ENCODE results near the gene FPR1.
A peak's percentile ranks its signal among the peaks of the same experiment; 100 is the strongest.
"Not testable (repeated sequence)": the region's sequence is repeated elsewhere in the genome, so short reads cannot be mapped to it uniquely, and the experiment has no call there.

FPR1 gene

GRCh38 chr19:51777570-51778462 lies 26.1 kb upstream of the FPR1 start:
- peak; percentile 8 for DNase-seq

DNA sequence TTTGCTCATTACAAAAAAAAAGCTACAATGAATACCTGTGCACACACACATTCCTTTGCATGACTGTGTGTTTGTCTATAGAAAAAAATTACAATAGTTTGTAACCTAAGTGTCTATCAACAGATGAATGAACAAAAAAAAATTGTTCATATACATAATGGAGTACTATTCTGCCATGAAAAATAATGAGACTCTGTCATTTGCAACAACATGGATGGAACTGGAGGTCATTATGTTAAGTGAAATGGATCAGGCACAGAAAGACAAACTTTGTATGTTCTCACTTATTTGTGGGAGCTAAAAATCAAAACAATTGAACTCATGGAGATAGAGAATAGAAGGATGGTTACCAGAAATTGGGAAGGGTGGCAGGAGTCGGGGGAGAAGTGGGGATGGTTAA lies 24.9 kb upstream of the FPR1 start:
- not testable (repeated sequence) for DNase-seq

- no peak for DNase-seq
Measured at GRCh38 chr19:51772977-51773376, 21.3 kb upstream of the FPR1 start.

GRCh38 chr19:51771376-51772130 lies 19.9 kb upstream of the FPR1 start:
- no peak for DNase-seq

- DNase-seq: no peak
Measured at GRCh38 chr19:51766461-51766860, 14.8 kb upstream of the FPR1 start.

- no peak for DNase-seq
Measured at GRCh38 chr19:51765086-51765485, 13.4 kb upstream of the FPR1 start.

DNA sequence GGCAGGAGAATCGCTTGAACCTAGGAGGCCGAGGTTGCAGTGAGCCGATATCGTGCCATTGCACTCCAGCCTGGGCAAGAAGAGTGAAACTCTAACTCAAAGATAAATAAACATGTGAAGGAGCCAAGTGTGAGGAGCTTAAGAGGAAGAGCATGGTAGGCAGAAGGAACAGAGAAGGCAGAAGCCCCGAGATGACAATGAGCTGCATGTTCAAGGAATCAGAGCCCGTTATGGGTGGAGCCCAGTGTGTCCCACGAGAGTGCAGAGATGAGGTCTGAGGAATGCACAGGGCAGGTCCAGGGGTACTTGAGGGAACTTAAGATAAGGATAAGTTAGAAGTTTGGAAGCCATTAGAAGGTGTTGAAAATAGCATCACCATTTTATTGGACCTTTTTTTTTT lies 10.0 kb upstream of the FPR1 start:
- no peak for DNase-seq

DNA sequence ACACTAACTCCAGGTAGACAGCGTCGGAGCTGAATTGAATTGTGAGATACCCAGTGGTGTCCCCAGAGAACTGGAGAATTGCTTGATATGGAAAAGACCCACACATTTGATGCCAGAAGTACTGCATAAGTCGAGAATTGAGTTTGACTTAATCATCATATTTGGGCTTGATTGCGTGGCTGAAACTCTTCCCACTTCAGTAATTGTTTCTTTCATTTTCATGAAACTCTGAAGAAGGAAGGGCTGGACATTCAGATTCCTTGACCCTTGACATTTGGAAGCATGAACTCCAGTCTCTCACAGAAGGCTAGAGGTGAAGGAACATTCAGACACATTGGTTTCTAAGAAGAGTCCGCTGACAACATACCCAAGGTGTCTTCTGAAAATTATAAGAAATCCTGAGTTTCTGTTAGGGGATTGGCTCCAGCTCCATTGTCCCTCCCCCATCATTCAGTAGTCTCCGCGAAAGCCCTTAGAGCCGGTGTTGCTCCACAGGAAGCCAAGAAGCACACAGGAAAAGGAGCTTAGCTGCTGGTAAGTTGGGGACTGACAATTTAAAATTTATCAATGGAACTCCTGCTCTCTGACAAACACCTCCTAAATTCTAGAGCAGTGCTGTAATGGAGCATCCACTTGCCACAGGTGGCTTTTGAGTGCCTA lies 9.1 kb upstream of the FPR1 start, which contains the start of gene FPR2:
TSS of gene FPR2 (plus strand) at position 484 of the 660 bp plus-strand sequence. CDS start 7,479 bp downstream, outside the sequence.
- no peak for DNase-seq

DNA sequence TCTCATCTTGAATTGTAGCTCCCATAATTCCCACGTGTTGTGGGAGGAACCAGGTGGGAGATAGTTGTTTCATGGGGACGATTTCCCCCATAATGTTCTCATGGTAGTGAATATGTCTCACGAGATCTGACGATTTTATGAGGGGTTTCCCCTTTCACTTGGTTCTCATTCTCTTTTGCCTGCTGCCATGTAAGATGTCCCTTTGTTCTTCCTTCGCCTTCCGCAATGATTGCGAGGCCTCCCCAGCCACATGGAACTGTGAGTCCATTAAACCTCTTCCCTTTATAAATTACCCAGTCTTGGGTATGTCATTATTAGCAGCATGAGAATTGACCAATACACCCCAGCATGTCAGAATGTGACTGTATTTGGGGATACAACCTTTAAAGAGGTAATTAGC lies 3.9 kb upstream of the FPR1 start:
- DNase-seq: no peak

GRCh38 chr19:51754770-51755169 lies 3.1 kb upstream of the FPR1 start:
- no peak for DNase-seq

- DNase-seq: no peak
Measured at GRCh38 chr19:51754109-51754508, 2.4 kb upstream of the FPR1 start.

GRCh38 chr19:51750400-51751094 lies 1.1 kb downstream of the FPR1 start:
- DNase-seq: no peak

GRCh38 chr19:51749979-51750378 lies 1.7 kb downstream of the FPR1 start:
- DNase-seq: no peak

DNA sequence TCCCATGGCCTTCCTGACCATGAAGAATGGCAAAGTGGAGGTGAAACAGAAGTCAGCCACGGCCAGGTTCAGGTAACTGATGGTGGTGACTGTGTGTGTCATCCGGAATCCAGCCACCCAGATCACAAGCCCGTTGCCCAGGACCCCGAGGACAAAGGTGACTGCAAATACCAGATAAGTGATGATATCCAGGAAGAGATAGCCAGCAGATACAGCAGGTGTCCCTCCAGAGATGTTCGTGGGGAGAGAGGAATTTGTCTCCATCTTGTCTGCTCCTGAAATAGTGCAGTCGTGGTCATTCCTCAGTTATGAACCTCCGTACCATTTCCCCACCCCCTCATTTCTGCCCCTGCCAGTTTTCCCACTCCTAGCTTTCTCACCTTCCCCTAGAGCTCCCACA lies 4.9 kb downstream of the FPR1 start:
- no peak for DNase-seq

DNA sequence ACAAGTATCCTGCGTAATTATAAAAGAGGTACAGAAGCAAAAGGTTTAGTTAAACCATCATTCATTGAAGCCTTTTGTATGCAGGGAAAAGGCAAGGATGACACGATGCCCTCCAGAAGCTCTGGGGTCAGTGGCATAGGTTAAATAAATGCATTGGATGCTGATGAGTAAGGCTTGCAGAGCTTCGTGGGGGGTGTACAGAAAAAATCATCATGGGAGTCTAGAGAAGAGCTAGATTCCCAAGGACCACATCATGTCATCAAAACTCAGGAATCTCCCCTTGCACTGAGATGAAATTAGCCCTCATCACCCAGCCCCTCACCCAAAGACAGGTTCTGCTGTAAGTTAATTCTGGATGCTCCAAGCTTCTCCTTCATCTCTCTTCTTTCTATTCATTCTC lies 8.3 kb downstream of the FPR1 start:
- DNase-seq: no peak

GRCh38 chr19:51742789-51743188 lies 8.9 kb downstream of the FPR1 start:
- no peak for DNase-seq

DNA sequence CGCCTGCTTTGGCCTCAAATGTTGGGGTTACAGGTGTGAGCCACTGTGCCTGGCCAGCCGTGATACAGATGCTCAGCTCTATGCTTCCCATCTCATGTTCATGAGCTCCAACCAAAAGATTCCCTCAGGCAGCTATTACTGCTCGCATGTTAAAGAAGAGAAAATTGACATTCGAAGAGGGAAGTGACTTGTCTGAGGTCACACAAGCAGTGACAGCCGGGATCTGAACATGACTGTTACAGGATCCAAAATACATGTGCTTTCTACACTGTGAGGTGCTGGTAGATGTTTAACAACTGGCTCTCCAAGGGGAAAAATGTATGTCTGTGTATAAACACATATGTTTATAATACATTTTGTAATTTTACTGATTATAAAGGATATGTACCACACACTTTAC lies 11.3 kb downstream of the FPR1 start:
- no peak for DNase-seq

GRCh38 chr19:51739466-51740213 lies 12.0 kb downstream of the FPR1 start:
- DNase-seq: no peak

DNA sequence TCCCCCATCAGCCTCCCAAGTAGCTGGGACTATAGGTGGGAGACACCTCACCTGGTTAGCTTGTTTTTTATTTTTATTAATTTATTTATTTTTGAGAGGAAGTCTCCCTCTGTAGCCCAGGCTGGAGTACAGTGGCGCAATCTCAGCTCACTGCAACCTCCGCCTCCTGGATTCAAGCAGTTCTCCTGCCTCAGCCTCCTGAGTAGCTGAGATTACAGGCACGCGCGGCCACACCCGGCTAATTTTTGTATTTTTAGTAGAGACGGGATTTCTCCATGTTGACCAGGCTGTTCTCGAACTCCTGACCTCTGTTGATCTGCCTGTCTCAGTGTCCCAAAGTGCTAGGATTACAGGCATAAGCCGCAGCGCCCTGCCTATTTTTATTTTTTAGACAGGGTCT lies 13.2 kb downstream of the FPR1 start:
- DNase-seq: not testable (repeated sequence)

- DNase-seq: no peak
Measured at GRCh38 chr19:51737924-51738323, 13.8 kb downstream of the FPR1 start.

DNA sequence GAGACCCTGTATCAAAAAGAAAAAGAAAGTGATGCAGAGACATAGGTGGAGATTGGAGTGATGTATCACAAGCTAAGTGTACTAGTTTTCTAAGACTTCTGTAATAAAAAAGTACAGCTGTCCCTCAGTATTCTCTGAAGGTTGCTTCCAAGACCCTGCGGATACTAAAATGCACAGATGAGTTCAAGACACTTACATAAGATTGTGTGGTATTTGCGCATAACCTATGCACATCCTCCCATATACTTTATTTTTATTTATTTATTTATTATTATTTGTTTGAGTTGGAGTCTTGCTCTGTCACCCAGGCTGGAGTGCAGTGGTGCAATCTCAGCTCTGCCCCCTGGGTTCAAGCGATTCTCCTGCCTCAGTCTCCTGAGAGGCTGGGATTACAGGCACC lies 14.3 kb downstream of the FPR1 start:
- no peak for DNase-seq

Data from 8988T (cell line).